Adipocyte (in vitro differentiated cells): ENCODE data around the gene NCKAP5.

Experiments
- DNase-seq: peaks from one replicate; pipeline ENCODE4 v3.0.0-alpha.2; 2015; ENCODE audit warnings: low read depth
- H3K27me3 ChIP-seq: replicated peaks from 2 replicates; pipeline ENCODE4 v1.7.0; 2013; ENCODE audit warnings: mild to moderate bottlenecking, low read length, moderate library complexity; ENCODE audit not compliant: control insufficient read depth, insufficient read depth
- H3K36me3 ChIP-seq: 2 replicates; pipeline ENCODE4 v1.7.0; 2013; ENCODE audit warnings: low read length, mild to moderate bottlenecking, moderate library complexity; ENCODE audit not compliant: control insufficient read depth, insufficient read depth, severe bottlenecking
- H3K4me1 ChIP-seq: 2 replicates; pipeline ENCODE4 v1.7.0; 2013; ENCODE audit warnings: mild to moderate bottlenecking, low read length, moderate library complexity; ENCODE audit not compliant: control insufficient read depth, insufficient read depth
- H3K4me3 ChIP-seq: 2 replicates; pipeline ENCODE4 v1.7.0; 2013; ENCODE audit warnings: mild to moderate bottlenecking, low read length, moderate library complexity
- H3K9ac ChIP-seq: 2 replicates; pipeline ENCODE4 v1.7.0; 2013; ENCODE audit warnings: mild to moderate bottlenecking, low read length, moderate library complexity
- H3K9me3 ChIP-seq: 2 replicates; pipeline ENCODE4 v1.7.0; 2013; ENCODE audit warnings: mild to moderate bottlenecking, low read length, moderate library complexity; ENCODE audit not compliant: control insufficient read depth

NCKAP5 gene

GRCh38 chr2:133568172-133568571 lies at the start of gene NCKAP5:
Gene NCKAP5 (minus strand): TSS chr2:133568463. CDS start chr2:133517526, 50,937 bp downstream.
- Histone ChIP-seq H3K36me3 (no peaks in the 10 kb centered on the region), H3K27me3 (peaks cover 1% of the 10 kb centered on the region)

GRCh38 chr2:133609664-133610063 lies 41.4 kb upstream of the NCKAP5 start:
- Histone ChIP-seq H3K9me3 (peaks cover 4% of the 10 kb centered on the region), H3K36me3 (no peaks in the 10 kb centered on the region), H3K4me1 (no peaks in the 10 kb centered on the region), H3K27me3 (no peaks in the 10 kb centered on the region), H3K4me3 (no peak overlapping the region), H3K9ac (no peak overlapping the region)
- DNase-seq, result no peak

More at GRCh38 chr2:133568172-133568571, at the start of gene NCKAP5:
- H3K4me3 ChIP-seq, result peak within 1 kb of the TSS; percentile 78
- H3K4me1 ChIP-seq, result peaks cover 16% of the 10 kb centered on the region
- no peaks in the 10 kb centered on the region for H3K9me3 ChIP-seq
- peak within 1 kb of the TSS; percentile 51 for H3K9ac ChIP-seq
- peak; percentile 60 for DNase-seq

GRCh38 chr2:133608291-133608690 lies 40.0 kb upstream of the NCKAP5 start:
- Histone ChIP-seq H3K4me1 (no peaks in the 10 kb centered on the region), H3K9ac (no peak overlapping the region), H3K9me3 (no peaks in the 10 kb centered on the region), H3K4me3 (no peak overlapping the region), H3K36me3 (no peaks in the 10 kb centered on the region), H3K27me3 (no peaks in the 10 kb centered on the region)
- DNase-seq, result no peak

- Histone ChIP-seq H3K9me3 (no peaks in the 10 kb centered on the region), H3K4me1 (peaks cover 3% of the 10 kb centered on the region), H3K4me3 (no peak overlapping the region), H3K9ac (no peak overlapping the region), H3K27me3 (no peaks in the 10 kb centered on the region), H3K36me3 (no peaks in the 10 kb centered on the region)
- peak; percentile 15 for DNase-seq
Observed at GRCh38 chr2:133607679-133608078, 39.4 kb upstream of the NCKAP5 start.

GRCh38 chr2:133606616-133607015 lies 38.4 kb upstream of the NCKAP5 start:
- H3K36me3 ChIP-seq, result no peaks in the 10 kb centered on the region
- DNase-seq, result no peak
- no peaks in the 10 kb centered on the region for H3K9me3 ChIP-seq
- H3K9ac ChIP-seq, result no peak overlapping the region
- H3K27me3 ChIP-seq, result no peaks in the 10 kb centered on the region
- no peak overlapping the region for H3K4me3 ChIP-seq
- H3K4me1 ChIP-seq, result peaks cover 8% of the 10 kb centered on the region

- DNase-seq, result no peak
- Histone ChIP-seq H3K36me3 (no peaks in the 10 kb centered on the region), H3K27me3 (no peaks in the 10 kb centered on the region), H3K4me1 (peaks cover 8% of the 10 kb centered on the region), H3K9me3 (no peaks in the 10 kb centered on the region), H3K4me3 (no peak overlapping the region), H3K9ac (no peak overlapping the region)
Observed at GRCh38 chr2:133605766-133606137, 37.5 kb upstream of the NCKAP5 start.

- no peak overlapping the region for H3K9ac ChIP-seq
- no peak overlapping the region for H3K4me3 ChIP-seq
- DNase-seq, result peak; percentile 10
- peaks cover 2% of the 10 kb centered on the region for H3K27me3 ChIP-seq
- peaks cover 8% of the 10 kb centered on the region for H3K4me1 ChIP-seq
- H3K9me3 ChIP-seq, result no peaks in the 10 kb centered on the region
- H3K36me3 ChIP-seq, result no peaks in the 10 kb centered on the region
Observed at GRCh38 chr2:133605011-133605765, 36.9 kb upstream of the NCKAP5 start.

- Histone ChIP-seq H3K36me3 (no peaks in the 10 kb centered on the region), H3K27me3 (peaks cover 5% of the 10 kb centered on the region), H3K4me3 (no peak overlapping the region), H3K9ac (no peak overlapping the region), H3K9me3 (no peaks in the 10 kb centered on the region), H3K4me1 (peaks cover 8% of the 10 kb centered on the region)
- DNase-seq, result no peak
Observed at GRCh38 chr2:133603109-133603508, 34.8 kb upstream of the NCKAP5 start.

- H3K9ac ChIP-seq, result no peak overlapping the region
- peaks cover 5% of the 10 kb centered on the region for H3K27me3 ChIP-seq
- no peak overlapping the region for H3K4me3 ChIP-seq
- peaks cover 8% of the 10 kb centered on the region for H3K4me1 ChIP-seq
- no peaks in the 10 kb centered on the region for H3K36me3 ChIP-seq
- H3K9me3 ChIP-seq, result no peaks in the 10 kb centered on the region
- peak; percentile 54 for DNase-seq
Observed at GRCh38 chr2:133602538-133602937, 34.3 kb upstream of the NCKAP5 start.

- Histone ChIP-seq H3K9me3 (no peaks in the 10 kb centered on the region), H3K4me3 (no peak overlapping the region), H3K36me3 (no peaks in the 10 kb centered on the region), H3K27me3 (peaks cover 5% of the 10 kb centered on the region), H3K9ac (no peak overlapping the region), H3K4me1 (peaks cover 8% of the 10 kb centered on the region)
- no peak for DNase-seq
Observed at GRCh38 chr2:133600266-133600928, 32.1 kb upstream of the NCKAP5 start.

- no peak for DNase-seq
- H3K4me3 ChIP-seq, result no peak overlapping the region
- H3K27me3 ChIP-seq, result peaks cover 5% of the 10 kb centered on the region
- H3K36me3 ChIP-seq, result no peaks in the 10 kb centered on the region
- no peaks in the 10 kb centered on the region for H3K9me3 ChIP-seq
- H3K4me1 ChIP-seq, result peaks cover 8% of the 10 kb centered on the region
- no peak overlapping the region for H3K9ac ChIP-seq
Observed at GRCh38 chr2:133599811-133600210, 31.5 kb upstream of the NCKAP5 start.
